A549 (cell line): ENCODE results near the gene ACAA1.

Source experiments
- CEBPB ChIP-seq, 2 experiments: fragments of >200 bp in 1 of 2; sonication (Bioruptor Twin) in 1 of 2; formaldehyde crosslinking in 1 of 2; IDR thresholded peaks; 2 replicates each; pipeline ENCODE4 v1.6.1; 2012 to 2016
- CHD2 ChIP-seq: fragments of 150-350 bp; IDR thresholded peaks from 2 replicates; pipeline ENCODE4 v1.6.1; 2014; ENCODE audit warnings: low read length; ENCODE audit not compliant: partially characterized antibody
- HOXA7 ChIP-seq: fragments of 250-450 bp; sonication (Bioruptor Pico); IDR thresholded peaks from 2 replicates; pipeline ENCODE4 v1.5.0; 2020; ENCODE audit warnings: mild to moderate bottlenecking, moderate library complexity
- MAZ ChIP-seq: fragments of 150-350 bp; IDR thresholded peaks from 2 replicates; pipeline ENCODE4 v1.6.1; 2014; ENCODE audit warnings: antibody characterized with exemption, low read depth, low read length, borderline replicate concordance
- NR3C1 ChIP-seq: fragments of >200 bp; sonication (Bioruptor Twin); formaldehyde crosslinking; IDR thresholded peaks from 3 replicates; pipeline ENCODE4 v1.6.1; 2017
- PHF8 ChIP-seq: fragments of 200-600 bp; sonication (generic); IDR thresholded peaks from 2 replicates; pipeline ENCODE4 v1.6.1; 2016; ENCODE audit warnings: low read depth, mild to moderate bottlenecking, antibody characterized with exemption, moderate library complexity, borderline replicate concordance
- POLR2A ChIP-seq: IDR thresholded peaks from 2 replicates; pipeline ENCODE4 v1.6.1; 2012; ENCODE audit warnings: mild to moderate bottlenecking, low read length
- RAD21 ChIP-seq, 2 experiments: fragments of >200 bp in 1 of 2; sonication (Bioruptor Twin) in 1 of 2; formaldehyde crosslinking in 1 of 2; IDR thresholded peaks in 1 of 2; conservative IDR thresholded peaks in 1 of 2; 2 replicates in 1 of 2; 3 replicates in 1 of 2; pipeline ENCODE4 v1.6.1; 2012 to 2018; ENCODE audit warnings: inconsistent platforms in 1 of 2
- RFX5 ChIP-seq: fragments of 450-650 bp; IDR thresholded peaks from 2 replicates; pipeline ENCODE4 v1.7.1; 2014; ENCODE audit warnings: antibody characterized with exemption, mild to moderate bottlenecking, moderate library complexity
- RNF2 ChIP-seq: fragments of 200-600 bp; sonication (generic); IDR thresholded peaks from 2 replicates; pipeline ENCODE4 v1.6.1; 2016; ENCODE audit warnings: low read depth, mild to moderate bottlenecking, antibody characterized with exemption, moderate library complexity, borderline replicate concordance
- TF ChIP-seq, protein P1 (sequence below): fragments of >200 bp; sonication (Bioruptor Twin); formaldehyde crosslinking; IDR thresholded peaks from 3 replicates; pipeline ENCODE4 v1.5.1; 2016
- TF ChIP-seq, protein P2 (sequence below): IDR thresholded peaks from 2 replicates; pipeline ENCODE4 v1.6.1; 2012; ENCODE audit warnings: low read depth, borderline replicate concordance

DNA sequence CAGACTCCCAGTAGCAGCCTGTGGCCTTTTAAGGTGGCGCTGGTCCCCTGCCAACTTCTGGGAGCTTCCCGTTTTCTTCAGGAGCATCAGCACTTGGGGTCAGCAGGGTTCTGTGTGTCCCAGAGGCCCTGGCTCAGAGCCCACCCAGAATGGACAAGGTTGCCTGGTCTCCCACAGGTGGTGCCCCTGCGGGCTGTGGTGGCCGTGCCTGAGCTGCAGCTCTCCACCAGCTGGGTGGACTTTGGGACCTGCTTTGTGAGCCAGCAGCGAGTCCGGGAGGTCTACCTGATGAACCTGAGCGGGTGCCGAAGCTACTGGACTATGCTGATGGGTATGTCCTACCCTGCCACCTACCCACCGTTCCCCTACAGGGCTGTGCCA lies 15.5 kb downstream of the ACAA1 start:
- TF ChIP-seq RFX5 (no peak), POLR2A (no peak), MAZ (no peak), CHD2 (no peak), HOXA7 (CRISPR knock-in tag) (no peak), CEBPB (IDR thresholded peaks at IDR 0.05) (no peak), NR3C1 (no peak), RNF2 (no peak), RAD21 (conservative IDR thresholded peaks at IDR 0.05 in 1 of 2, IDR thresholded peaks at IDR 0.05 in 1 of 2) (no peak), PHF8 (no peak)
- TF ChIP-seq, protein P1, sequence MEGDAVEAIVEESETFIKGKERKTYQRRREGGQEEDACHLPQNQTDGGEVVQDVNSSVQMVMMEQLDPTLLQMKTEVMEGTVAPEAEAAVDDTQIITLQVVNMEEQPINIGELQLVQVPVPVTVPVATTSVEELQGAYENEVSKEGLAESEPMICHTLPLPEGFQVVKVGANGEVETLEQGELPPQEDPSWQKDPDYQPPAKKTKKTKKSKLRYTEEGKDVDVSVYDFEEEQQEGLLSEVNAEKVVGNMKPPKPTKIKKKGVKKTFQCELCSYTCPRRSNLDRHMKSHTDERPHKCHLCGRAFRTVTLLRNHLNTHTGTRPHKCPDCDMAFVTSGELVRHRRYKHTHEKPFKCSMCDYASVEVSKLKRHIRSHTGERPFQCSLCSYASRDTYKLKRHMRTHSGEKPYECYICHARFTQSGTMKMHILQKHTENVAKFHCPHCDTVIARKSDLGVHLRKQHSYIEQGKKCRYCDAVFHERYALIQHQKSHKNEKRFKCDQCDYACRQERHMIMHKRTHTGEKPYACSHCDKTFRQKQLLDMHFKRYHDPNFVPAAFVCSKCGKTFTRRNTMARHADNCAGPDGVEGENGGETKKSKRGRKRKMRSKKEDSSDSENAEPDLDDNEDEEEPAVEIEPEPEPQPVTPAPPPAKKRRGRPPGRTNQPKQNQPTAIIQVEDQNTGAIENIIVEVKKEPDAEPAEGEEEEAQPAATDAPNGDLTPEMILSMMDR, result no peak
- TF ChIP-seq, protein P2, sequence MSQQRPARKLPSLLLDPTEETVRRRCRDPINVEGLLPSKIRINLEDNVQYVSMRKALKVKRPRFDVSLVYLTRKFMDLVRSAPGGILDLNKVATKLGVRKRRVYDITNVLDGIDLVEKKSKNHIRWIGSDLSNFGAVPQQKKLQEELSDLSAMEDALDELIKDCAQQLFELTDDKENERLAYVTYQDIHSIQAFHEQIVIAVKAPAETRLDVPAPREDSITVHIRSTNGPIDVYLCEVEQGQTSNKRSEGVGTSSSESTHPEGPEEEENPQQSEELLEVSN, result no peak
